ENCODE data around the gene DUSP22. TPM values are rescaled to one million over a fixed set of nuclear protein-coding genes. Genes with fewer than 3 reads are reported as not detected.

DUSP22 gene
- total RNA-seq, 2 donors from 2014 or later: 20.5 to 24.5 TPM

DNA sequence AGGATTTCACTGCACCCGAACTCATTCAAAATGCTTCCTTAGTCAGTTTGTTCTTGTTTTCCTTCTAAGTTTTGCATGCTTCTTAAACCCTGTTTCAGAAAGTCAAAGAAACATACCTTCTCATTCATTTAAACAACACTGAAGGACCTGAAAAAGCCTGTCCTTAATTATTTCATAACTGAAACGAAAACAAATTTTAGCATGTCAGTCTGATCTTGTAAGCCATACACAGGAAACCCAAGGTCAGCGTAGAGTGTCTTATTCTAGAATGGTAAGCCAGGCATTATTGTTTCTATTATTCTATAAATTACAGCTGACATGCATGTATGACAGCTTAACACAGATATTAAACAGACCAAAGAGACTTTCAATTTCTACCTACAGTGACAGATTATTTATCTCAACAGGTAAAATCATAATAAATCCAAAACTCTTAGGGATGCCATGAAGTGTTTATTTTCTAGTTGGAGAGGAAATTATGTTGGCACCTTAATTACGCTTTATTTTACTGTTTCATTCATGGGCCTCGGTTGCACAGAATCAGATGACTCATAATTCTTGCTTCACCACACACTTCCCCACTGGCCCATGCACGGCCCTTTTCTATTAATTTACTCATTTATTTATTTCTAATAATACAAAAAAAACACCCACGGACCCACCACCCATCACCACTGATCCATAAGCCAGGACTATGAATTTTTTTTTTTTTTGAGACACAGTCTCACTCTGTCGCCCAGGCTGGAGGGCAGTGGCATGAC, 39.3 kb upstream of the DUSP22 start:
- no peaks in the 10 kb centered on the region for H3K9me3 ChIP-seq
- TF ChIP-seq CTCF (IDR thresholded peaks at IDR 0.05): no peak
- H3K27ac ChIP-seq: no peak overlapping the region
- no peaks in the 10 kb centered on the region for H3K4me1 ChIP-seq
- DNase-seq: no peak
- no peak overlapping the region for H3K4me3 ChIP-seq
- H3K9ac ChIP-seq (ENCODE audit: low read depth in 2 of 2, low read length in 2 of 2): no peak overlapping the region
- no peaks in the 10 kb centered on the region for H3K36me3 ChIP-seq
- intact Hi-C loops (cut with DNase I): no loop called here
- H3K27me3 ChIP-seq: no peaks in the 10 kb centered on the region

- no peaks in the 10 kb centered on the region for H3K4me1 ChIP-seq
- H3K4me3 ChIP-seq: no peak overlapping the region
- DNase-seq: no peak
- no peaks in the 10 kb centered on the region for H3K27me3 ChIP-seq
- no peaks in the 10 kb centered on the region for H3K9me3 ChIP-seq
- intact Hi-C loops (cut with DNase I): no loop called here
- no peak overlapping the region for H3K9ac ChIP-seq (ENCODE audit: low read depth in 2 of 2, low read length in 2 of 2)
- TF ChIP-seq CTCF (IDR thresholded peaks at IDR 0.05): no peak
- H3K27ac ChIP-seq: no peak overlapping the region
- no peaks in the 10 kb centered on the region for H3K36me3 ChIP-seq
Observed at GRCh38 chr6:254016-254415, 38.3 kb upstream of the DUSP22 start.

DNA sequence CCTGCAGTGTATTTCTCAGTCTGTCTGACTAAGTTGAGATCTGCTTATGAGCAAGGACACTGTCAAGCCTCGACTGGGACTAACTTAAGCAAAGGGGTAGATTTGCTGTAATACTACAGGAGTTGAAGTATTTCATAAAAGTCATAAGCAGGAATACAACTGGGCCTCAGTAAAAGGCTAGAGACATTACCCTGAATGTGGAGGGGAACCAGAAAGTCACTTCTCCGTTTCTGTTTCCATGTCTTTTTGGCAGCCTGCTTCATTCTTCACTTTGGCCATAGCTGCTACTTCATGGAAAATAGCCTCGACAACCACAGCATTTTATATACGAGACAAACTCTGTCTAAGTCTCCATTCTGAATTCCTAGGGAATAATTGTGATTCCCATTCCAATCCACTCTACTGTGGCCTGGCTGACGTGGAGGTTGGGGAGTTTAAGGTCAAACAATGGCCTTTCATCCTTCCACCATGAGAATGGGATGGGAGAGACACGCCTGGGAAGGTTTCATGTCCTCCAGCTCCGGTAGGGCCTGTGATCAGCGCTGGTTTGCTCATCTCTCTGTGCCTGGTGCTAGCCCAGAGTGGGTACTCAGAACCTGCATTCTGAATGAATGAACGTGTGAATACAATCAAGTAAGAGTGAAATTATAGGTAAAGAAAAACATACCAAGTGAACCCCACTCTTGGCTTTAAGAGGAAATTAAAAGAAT, 37.1 kb upstream of the DUSP22 start:
- no peak for TF ChIP-seq CTCF (IDR thresholded peaks at IDR 0.05)
- H3K27ac ChIP-seq: no peak overlapping the region
- DNase-seq: no peak
- H3K9me3 ChIP-seq: no peaks in the 10 kb centered on the region
- H3K27me3 ChIP-seq: no peaks in the 10 kb centered on the region
- no peak overlapping the region for H3K9ac ChIP-seq (ENCODE audit: low read depth in 2 of 2, low read length in 2 of 2)
- H3K4me3 ChIP-seq: no peak overlapping the region
- intact Hi-C loops (cut with DNase I): no loop called here
- no peaks in the 10 kb centered on the region for H3K4me1 ChIP-seq
- no peaks in the 10 kb centered on the region for H3K36me3 ChIP-seq

GRCh38 chr6:255751-256083, 36.6 kb upstream of the DUSP22 start:
- Histone ChIP-seq H3K4me1 (no peaks in the 10 kb centered on the region), H3K27me3 (no peaks in the 10 kb centered on the region), H3K9me3 (no peaks in the 10 kb centered on the region), H3K4me3 (no peak overlapping the region), H3K9ac (ENCODE audit: low read depth in 2 of 2, low read length in 2 of 2) (no peak overlapping the region), H3K27ac (no peak overlapping the region), H3K36me3 (no peaks in the 10 kb centered on the region)
- no peak for TF ChIP-seq CTCF (IDR thresholded peaks at IDR 0.05)
- intact Hi-C loops (cut with DNase I): no loop called here
- no peak for DNase-seq

- H3K27ac ChIP-seq: no peak overlapping the region
- no peak overlapping the region for H3K9ac ChIP-seq (ENCODE audit: low read depth in 2 of 2, low read length in 2 of 2)
- H3K36me3 ChIP-seq: no peaks in the 10 kb centered on the region
- H3K9me3 ChIP-seq: no peaks in the 10 kb centered on the region
- TF ChIP-seq CTCF (IDR thresholded peaks at IDR 0.05): no peak
- H3K4me1 ChIP-seq: no peaks in the 10 kb centered on the region
- DNase-seq: no peak
- intact Hi-C loops (cut with DNase I): no loop called here
- H3K27me3 ChIP-seq: no peaks in the 10 kb centered on the region
- no peak overlapping the region for H3K4me3 ChIP-seq
Observed at GRCh38 chr6:256169-256568, 36.1 kb upstream of the DUSP22 start.

All from colonic mucosa (tissue), 4 donors.